GM18858 (cell line): ENCODE measurements around the gene IL34.

Experiments
- ATAC-seq: cut with Tn5 transposase; IDR thresholded peaks from one replicate; pipeline ENCODE4 v1.9.1; 2021; ENCODE audit not compliant: unreplicated experiment

The IL34 gene

GRCh38 chr16:70676675-70677498, 30.5 kb downstream of the IL34 start:
- ATAC-seq, result no peak

- no peak for ATAC-seq
These were observed 31.3 kb downstream of the IL34 start for GRCh38 chr16:70677499-70678120.

DNA sequence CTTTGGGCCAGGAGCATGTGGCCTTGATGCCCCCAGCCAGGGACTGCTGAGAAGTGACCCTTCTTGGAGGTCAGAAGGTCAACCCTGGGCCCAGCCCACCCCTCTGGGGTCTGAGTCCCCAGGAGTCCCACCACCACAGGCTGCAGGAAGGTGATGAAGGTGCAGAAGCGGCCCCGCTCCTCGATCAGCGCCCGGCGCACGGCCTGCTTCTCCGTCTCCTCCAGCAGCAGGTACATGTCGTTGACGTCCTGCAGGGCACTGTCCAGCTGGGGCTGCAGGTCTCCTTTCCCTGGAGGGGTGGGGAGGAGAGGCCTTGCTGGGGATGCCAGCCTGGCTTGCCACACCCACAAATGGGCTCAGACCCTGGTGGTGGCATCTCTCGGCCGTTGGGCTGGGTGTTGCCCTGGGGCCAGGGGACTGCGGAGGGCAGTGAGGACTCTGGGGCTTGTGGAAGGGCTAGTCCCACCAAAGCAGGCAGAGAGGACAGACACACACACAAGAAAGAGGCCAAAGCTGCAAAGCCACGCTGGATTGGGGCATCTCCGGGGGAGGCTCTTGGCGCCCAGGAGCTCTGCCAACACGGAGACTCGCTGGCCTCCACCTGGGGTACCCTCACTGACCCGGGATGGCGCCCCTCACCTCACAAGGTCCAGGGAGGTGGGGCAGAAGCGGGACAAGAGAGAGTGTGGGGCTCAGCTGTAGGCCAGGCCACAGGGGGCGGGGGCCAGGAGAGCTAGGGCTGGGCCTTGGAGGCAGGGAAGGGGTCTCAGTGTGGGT, 31.9 kb downstream of the IL34 start:
- ATAC-seq, result no peak

DNA sequence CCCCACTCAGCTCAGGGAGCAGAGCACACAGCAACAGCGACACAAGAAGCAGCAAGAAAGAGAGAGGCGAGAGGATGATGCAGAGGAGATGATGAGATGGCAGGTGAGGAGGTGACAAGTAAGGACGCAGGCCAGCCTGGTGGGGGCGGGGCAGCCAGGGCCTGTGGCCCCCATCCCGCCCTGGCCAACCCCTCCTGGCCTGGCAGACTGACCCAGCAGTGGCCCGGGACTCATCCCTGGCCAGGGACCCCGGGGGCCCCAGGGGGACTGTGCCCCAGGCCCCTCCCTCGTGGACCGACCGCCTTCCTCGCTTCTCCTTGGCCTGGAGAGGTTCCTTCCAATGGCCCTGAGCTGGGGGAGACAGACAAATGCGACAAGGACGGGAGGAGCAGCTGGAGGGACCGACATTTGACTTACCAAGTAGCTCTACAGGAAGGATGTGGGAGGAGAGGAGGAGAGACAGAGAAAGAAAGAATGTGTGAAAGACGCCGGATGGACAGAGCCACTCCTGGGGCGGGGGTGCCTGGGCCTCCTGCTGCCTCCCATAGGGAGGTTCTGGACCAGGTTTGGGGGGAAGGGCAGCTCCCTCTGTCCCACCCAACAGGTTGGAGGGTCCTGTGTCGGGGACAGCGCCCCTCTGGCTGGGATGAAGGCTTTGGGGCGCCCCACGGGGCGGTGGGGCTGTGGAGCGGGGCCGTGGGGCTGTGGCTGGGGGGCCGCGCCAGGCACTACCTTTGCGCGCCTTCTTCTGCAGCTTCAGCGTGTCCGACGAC, 32.7 kb downstream of the IL34 start:
- no peak for ATAC-seq

DNA sequence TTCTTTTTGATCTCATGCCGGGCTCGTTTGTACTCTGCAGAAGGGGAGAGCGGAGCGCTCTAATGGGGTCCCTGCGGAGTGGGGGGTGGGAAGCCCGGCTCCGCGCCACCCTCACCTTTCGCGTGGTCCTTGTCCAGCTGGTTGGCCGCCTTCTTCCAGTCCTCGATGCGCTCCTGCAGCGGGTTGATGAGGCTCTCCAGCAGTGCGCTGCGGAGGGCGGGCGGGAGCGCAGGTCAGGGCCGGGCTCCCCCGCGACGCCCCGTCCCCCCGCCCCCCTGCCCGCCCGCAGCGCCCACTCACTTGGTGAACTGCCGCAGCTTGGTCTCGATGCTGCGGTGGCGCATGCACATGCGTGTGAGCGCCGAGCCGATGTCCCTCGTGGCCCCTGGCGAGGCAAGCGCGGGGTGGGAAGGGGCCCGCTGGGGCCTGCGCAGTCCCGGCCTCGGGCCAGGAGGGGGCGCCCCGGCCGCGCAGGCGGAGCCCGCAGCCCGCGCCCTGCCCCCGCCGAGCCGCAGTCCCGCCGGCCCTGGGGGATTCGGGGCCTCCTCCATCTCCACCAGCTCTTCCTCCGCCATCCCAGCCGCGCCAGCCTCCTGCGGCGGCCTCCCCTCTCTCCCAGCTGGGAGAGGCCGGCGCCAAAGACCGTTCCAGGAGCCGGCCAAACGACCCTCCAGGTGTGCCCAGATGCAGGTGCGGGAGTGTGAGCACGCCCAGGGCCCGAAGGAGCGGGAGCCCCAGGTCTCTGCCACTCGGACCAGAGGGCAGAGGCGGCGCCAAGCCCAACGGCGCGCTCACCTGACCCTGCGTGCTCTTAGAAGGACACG, 33.5 kb downstream of the IL34 start:
- ATAC-seq, result no peak

- ATAC-seq, result no peak
These were observed 34.4 kb downstream of the IL34 start for GRCh38 chr16:70680495-70681381.

DNA sequence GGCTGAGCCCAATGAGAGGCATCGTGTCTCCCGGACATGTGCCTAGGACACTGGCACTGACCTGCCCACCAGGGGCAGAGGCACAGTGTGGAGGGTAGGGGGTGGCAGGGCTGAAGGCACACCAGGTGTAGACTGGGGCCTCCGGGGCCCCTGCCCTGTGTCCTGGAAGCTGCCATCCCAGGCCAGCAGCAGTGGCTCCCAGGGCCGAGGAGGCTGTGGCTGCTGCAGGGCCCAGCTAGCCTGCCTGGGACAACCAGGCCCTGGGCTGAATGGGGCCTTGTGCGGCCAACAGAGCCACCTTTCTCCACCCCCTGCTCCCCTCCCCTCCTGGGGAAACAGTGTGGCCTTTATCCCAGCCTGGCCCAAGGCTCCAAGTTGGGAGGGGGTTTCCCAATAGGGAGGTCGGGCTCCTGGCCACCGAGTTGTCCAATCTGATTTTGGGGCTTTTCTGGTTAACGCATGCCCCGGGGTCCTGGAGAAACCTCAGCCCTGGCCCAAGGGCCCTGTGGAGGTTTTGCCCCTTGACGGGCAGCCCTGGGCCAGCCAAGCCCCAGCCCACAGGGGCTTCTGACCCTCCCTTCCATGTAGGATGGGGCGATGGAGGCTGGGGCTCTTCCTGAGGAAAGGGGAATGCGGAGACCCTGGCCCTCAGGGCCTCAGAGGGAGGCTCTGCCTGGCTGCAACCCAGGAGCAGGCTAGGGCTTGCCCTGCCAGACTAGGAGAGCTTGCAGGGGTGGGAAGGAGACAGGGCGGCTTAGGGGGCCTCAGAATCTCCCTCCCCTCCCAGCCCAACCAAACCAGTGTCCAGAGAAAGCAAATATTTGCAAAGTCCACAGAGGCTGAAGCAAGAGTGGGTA, 35.3 kb downstream of the IL34 start:
- no peak for ATAC-seq

- no peak for ATAC-seq
These were observed 36.1 kb downstream of the IL34 start for GRCh38 chr16:70682239-70683145.

- ATAC-seq, result no peak
These were observed 37.0 kb downstream of the IL34 start for GRCh38 chr16:70683146-70683944.

DNA sequence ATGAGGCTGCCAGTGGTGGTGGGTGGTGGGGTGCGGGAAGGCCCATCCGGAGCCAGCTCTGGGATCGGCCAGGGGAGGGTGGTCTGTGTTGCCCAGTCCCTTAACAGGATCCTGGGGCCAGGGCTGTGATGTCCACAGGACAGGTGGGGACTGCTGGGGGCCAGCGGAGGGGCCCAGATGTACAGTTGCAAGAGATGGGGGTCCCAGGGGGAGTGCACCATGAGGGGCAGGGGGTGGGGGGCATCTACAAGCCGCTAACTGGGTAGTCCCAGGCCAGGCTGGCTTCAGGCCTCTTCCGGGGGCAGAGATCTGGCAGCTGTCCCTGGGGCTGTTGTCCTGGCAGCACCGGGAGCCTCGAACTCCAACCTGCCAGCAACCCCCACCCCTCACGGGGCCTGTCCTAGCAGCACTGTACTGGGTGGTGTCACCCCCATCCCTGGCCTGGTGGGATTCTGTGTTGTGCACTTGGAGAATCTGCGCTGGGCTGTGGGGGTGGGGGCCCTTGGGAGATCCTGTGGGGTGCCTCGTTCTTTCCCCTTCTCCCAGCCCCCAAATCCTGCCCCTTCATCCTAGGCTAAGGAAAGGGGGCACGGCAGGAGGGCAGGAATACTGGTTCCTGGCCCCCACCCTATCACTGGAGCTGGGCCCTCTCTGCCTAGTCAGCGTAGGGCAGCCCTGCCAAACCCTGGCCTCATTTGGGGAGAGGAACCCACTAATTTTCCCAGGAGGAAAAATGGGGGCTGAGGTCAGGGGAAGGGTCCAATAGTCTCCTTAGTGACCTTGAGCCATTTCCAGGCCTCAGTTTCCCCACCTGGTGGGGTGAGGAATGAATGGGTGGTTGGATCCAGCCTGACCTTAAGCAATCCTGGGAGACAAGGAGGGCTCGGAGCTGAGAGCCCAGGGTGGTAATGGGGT, 38.0 kb downstream of the IL34 start:
- ATAC-seq, result no peak

GRCh38 chr16:70685061-70685937, 38.9 kb downstream of the IL34 start:
- ATAC-seq, result no peak

- no peak for ATAC-seq
These were observed 39.6 kb downstream of the IL34 start, which contains the start of gene MTSS2 for GRCh38 chr16:70685938-70686375. MTSS2 (minus strand) TSS chr16:70686053; CDS start chr16:70685791, 262 bp downstream.

DNA sequence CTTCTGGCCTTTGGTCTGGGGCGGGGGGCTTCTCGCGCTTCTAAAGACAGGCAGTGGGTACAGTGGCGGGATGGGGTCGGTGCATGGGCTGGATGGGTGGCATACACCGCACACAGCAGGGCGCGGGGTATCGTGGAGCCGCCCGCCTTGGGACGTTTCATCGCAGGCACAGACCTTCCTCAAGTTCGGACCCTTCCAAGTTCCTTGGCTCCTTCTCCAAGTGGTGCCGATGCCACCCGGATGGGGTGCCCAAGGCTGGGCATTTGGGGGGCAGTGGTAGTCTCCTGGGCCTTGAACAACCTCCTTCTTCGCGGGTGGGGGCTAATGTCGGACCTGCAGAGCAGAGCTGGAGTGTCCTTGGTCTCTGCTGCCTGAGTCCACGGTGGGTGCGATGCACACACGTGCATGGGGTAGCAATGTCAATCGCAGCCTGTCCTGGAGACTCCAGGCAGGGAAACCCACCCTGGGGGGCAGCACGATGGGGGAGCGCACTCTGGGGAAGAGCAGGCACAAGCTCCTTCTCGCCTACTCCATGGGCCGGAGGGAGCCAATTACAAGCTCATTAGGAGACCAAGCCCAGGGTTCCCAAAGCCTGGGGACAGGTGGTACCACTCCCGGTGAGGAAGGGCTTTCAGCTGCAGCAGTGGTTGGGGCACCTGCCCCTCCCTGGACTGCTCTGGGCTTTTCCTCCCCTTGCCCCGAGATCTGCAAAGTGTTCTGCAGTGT, 40.2 kb downstream of the IL34 start:
- ATAC-seq, result no peak

DNA sequence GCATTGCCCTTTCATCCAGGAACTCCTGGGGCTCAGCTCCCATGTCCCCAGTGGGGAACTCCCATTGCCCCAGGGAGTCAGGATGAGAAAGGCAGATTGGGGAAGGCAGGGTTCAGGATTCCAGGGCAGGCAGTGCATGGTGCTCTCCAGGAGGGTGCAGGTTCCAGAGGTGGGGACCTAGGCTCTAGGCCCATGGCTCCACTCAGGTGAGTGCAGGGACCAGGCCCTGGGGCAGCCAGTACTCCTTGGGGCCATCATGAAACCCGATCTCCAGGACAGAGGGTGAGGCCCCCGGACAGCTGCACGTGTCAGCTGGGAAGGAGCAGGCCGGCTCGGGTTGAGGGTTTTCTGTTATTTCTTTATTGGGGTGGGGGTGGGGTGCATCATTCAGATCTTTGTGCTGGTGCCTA, 40.7 kb downstream of the IL34 start:
- ATAC-seq, result no peak
